ENCODE data around the gene GALNTL6. TPM values are rescaled to one million over a fixed set of nuclear protein-coding genes. Genes with fewer than 3 reads are reported as not detected.

Gene GALNTL6
- total RNA-seq, 1 donor from 2014 or later: not detected

DNA sequence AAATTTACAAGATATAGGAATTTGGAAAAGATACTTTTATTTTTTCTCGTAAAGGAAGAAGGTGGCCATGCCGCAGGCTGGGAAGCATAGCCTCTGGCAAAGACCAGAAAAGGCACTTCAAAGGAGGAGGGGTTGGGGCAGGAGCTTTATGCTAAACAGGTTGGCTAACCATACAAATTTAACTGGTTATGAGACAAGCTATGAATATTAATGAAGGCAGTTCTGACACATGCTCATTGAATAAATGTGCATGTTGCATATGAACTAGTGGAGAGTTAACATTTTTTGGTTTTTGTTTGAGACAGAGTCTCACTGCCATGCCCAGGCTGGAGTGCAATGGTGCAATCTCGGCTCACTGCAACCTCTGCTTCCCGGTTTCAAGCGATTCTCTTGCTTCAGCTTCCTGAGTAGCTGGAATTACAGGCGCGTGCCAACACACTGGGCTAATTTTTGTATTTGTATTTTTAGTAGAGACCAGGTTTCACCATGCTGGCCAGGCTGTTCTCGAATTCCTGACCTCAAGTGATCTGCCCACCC is 36.5 kb downstream of the GALNTL6 start:
- intact Hi-C loops (cut with DNase I): no loop called here
- no peak for TF ChIP-seq CTCF (IDR thresholded peaks at IDR 0.05)
- no peak for DNase-seq (ENCODE audit: low spot score in 2 of 2)
- Histone ChIP-seq H3K27ac (no peak overlapping the region), H3K4me1 (no peaks in the 10 kb centered on the region), H3K9me3 (no peaks in the 10 kb centered on the region), H3K4me3 (no peak overlapping the region), H3K36me3 (no peaks in the 10 kb centered on the region), H3K27me3 (no peaks in the 10 kb centered on the region)

DNA sequence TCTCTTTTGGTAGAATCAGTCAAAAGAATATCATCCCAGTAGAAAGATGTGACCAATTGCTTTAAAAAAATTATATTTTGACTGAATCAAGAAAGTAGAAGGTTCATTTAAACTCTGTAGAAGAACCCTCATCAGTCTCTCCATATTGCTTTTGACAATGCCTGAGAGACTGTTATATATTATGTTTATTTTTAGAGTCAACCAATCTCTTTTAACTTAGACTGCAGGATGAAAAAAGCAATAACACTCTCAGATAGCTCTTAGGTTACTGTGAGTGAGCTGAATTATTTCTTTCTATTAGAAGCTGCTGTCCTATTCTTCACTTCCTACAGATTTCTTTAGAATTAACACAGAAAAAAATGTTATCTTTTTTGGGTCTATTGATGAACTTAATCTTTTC is 38.1 kb downstream of the GALNTL6 start:
- Histone ChIP-seq H3K4me3 (no peak overlapping the region), H3K9me3 (no peaks in the 10 kb centered on the region), H3K27ac (no peak overlapping the region), H3K36me3 (no peaks in the 10 kb centered on the region), H3K27me3 (no peaks in the 10 kb centered on the region), H3K4me1 (no peaks in the 10 kb centered on the region)
- no peak for DNase-seq (ENCODE audit: low spot score in 2 of 2)
- no peak for TF ChIP-seq CTCF (IDR thresholded peaks at IDR 0.05)
- intact Hi-C loops (cut with DNase I): no loop called here

DNA sequence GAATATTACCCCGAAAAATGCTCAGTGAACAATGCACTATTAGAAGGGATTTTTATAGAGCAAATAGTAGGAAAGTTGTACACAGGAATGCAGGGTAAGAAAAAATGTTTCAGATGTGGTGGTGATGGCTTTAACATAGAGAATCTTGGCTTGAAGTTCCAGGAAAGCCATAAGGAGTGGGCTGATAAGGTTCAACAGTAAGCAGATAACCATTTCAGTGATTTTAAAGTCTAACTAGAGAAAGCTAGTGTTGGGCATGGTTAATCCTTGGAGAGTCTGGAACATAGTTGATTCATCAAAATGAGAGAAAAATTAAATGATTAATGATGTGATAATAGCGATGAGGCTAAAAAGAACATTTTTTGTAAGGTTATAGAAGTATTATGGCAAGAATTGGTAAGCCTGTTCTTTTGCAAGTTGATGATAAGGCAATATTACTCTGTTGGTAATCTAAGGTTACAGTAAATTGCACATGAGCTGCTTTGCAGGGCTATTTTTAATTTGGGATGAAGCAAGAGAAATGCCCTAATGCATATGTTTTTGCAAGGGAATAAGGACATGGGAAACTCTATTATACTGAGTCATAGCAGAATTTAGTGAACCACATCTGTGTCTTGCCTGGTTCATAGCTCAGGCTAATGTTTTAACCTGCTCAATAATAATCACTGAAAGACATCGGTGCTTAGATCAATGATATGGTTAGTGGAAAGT is 44.3 kb downstream of the GALNTL6 start:
- no peak for DNase-seq (ENCODE audit: low spot score in 2 of 2)
- intact Hi-C loops (cut with DNase I): no loop called here
- Histone ChIP-seq H3K9me3 (no peaks in the 10 kb centered on the region), H3K4me3 (no peak overlapping the region), H3K27me3 (no peaks in the 10 kb centered on the region), H3K27ac (no peak overlapping the region), H3K36me3 (no peaks in the 10 kb centered on the region), H3K4me1 (no peaks in the 10 kb centered on the region)
- no peak for TF ChIP-seq CTCF (IDR thresholded peaks at IDR 0.05)

DNA sequence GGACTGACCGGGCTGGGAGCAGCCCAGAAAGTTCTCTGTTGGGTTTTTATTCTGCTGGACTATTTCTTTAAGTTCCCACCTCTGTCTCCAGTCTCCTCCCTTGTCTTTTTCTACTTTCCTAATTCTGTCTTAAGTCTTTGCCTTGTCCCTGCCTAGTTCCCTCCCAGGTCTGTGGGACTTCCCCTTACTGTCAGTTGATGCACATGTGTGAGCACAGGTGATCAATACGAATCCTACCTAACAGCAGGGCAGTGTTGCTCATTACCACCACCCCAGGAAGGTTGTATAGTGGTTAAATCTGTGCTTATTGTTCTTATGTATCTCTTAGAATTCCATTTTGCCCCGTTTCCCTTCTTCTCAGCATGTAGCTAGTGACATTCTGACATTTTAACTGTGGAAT is 62.1 kb downstream of the GALNTL6 start:
- no peak for DNase-seq (ENCODE audit: low spot score in 2 of 2)
- Histone ChIP-seq H3K27ac (no peak overlapping the region), H3K9me3 (no peaks in the 10 kb centered on the region), H3K36me3 (no peaks in the 10 kb centered on the region), H3K4me3 (no peak overlapping the region), H3K27me3 (no peaks in the 10 kb centered on the region), H3K4me1 (no peaks in the 10 kb centered on the region)
- intact Hi-C loops (cut with DNase I): no loop called here
- TF ChIP-seq CTCF (IDR thresholded peaks at IDR 0.05): no peak

GRCh38 chr4:171876636-171877035 is 63.4 kb downstream of the GALNTL6 start:
- Histone ChIP-seq H3K27me3 (no peaks in the 10 kb centered on the region), H3K27ac (no peak overlapping the region), H3K36me3 (no peaks in the 10 kb centered on the region), H3K9me3 (no peaks in the 10 kb centered on the region), H3K4me1 (no peaks in the 10 kb centered on the region), H3K4me3 (no peak overlapping the region)
- intact Hi-C loops (cut with DNase I): no loop called here
- TF ChIP-seq CTCF (IDR thresholded peaks at IDR 0.05): no peak
- DNase-seq (ENCODE audit: low spot score in 2 of 2): no peak
